ENCODE data around the gene TTBK1. TPM values are rescaled to one million over a fixed set of nuclear protein-coding genes. Genes with fewer than 3 reads are reported as not detected.

Gene TTBK1
- polyA plus RNA-seq, 4 donors: 0.89 to 2.1 (median 1.0) TPM

DNA sequence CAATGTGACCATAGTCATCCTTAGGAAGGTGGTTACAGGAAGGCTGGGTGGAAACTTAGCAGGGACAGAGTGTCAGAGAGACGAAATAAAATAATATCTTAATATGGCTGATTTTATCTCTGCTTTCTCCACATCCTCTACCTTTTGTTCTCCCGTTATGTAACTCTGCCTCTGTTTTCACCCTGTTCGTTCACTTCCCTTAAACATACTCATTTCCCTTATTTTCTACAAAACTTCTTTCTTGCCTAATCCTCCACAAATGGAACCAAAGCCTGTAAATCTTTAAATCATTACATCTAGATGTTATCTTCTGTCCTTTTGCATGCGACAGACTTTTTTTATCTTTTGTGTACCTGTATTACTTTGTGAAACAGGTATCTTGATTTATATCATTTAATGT is 88.6 kb downstream of the TTBK1 start:
- DNase-seq (no peak), FAIRE-seq (no peak)
- Histone ChIP-seq H3K27ac (ENCODE audit: low read depth in 1 of 3, low read length in 2 of 3) (no peak overlapping the region), H3K4me3 (ENCODE audit: low read depth in 1 of 3, low read length in 3 of 3) (no peak overlapping the region), H3K4me1 (ENCODE audit: control insufficient read depth in 3 of 3, insufficient read depth in 2 of 3, low read depth in 1 of 3, low read length in 2 of 3) (peaks cover 2 to 30% (median 3%) of the 10 kb centered on the region in 3 donors), H3K27me3 (ENCODE audit: control insufficient read depth in 3 of 3, insufficient read depth in 3 of 3, low read length in 3 of 3) (no peaks in the 10 kb centered on the region), H3K36me3 (ENCODE audit: control insufficient read depth in 3 of 3, insufficient read depth in 2 of 3, low read depth in 1 of 3, low read length in 3 of 3) (peaks cover 0 to 4% (median 0%) of the 10 kb centered on the region in 3 donors), H3K9me3 (ENCODE audit: control insufficient read depth in 2 of 2, insufficient read depth in 1 of 2, low read depth in 1 of 2, low read length in 1 of 2) (no peaks in the 10 kb centered on the region)
- 67 to 82% (median 81%) methylated on average over 4 of the region's 4 CpGs for WGBS, 3 donors

DNA sequence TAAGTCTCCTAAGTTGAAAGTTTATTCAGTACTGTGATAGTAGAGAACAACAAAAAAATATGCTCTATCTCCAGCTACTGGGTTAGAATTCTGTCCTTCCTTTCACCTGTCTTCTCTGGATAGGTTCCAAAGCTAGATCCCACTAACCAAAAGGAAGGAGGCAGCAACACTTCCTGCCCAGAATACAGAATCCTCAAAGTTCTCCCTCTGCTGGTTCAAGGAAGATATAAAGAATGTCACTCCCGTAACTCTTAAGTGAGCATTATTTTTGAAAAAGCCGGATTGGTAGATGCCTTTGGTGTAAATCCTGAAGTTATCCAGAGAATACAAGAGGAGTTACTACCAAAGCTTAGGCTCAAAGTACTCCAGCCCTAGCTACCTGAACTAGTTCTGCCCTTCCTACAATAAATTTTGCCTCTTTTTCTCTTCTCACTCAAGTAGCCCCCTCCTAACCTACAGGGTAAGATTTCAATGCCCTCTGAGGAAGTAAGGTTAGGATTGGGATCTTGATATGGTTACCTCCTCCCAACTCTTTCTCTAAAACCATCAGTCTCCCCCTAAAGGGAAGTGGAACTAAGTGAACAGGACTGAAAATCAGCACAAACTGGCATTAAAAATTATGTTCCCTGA is 91.3 kb downstream of the TTBK1 start:
- Histone ChIP-seq H3K36me3 (ENCODE audit: control insufficient read depth in 3 of 3, insufficient read depth in 2 of 3, low read depth in 1 of 3, low read length in 3 of 3) (peaks cover under 1 to 18% (median 4%) of the 10 kb centered on the region in 3 donors), H3K27me3 (ENCODE audit: control insufficient read depth in 3 of 3, insufficient read depth in 3 of 3, low read length in 3 of 3) (no peaks in the 10 kb centered on the region), H3K4me3 (ENCODE audit: low read depth in 1 of 3, low read length in 3 of 3) (no peak overlapping the region), H3K4me1 (ENCODE audit: control insufficient read depth in 3 of 3, insufficient read depth in 2 of 3, low read depth in 1 of 3, low read length in 2 of 3) (peaks cover 2 to 30% (median 5%) of the 10 kb centered on the region in 3 donors), H3K9me3 (ENCODE audit: control insufficient read depth in 2 of 2, insufficient read depth in 1 of 2, low read depth in 1 of 2, low read length in 1 of 2) (no peaks in the 10 kb centered on the region), H3K27ac (ENCODE audit: low read depth in 1 of 3, low read length in 2 of 3) (peak overlapping the region; percentile 14 to 64 (median 49))
- DNase-seq (peak; percentile 76 to 82), FAIRE-seq (no peak)
- 14 to 35% (median 29%) methylated on average over 2 of the region's 2 CpGs for WGBS, 3 donors

DNA sequence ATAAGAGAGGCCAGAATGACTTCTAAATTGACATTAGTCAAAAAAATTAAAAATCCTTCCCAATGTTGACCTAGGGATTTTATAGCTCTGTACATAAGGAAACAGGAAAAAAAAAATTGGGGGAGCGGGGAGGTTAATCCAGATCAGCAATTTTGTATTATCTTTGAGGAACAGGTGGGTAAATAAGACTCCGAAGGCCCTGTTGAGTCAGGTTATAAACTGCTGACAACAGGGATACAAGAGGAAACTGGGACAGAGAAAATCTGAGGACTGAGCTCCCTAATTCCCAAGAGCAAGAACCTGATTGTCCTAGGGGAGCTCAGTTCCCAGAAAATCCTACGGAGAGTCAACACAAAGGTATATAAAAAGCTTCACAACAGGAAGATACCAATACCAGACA is 92.2 kb downstream of the TTBK1 start:
- Histone ChIP-seq H3K36me3 (ENCODE audit: control insufficient read depth in 3 of 3, insufficient read depth in 2 of 3, low read depth in 1 of 3, low read length in 3 of 3) (peaks cover 5 to 21% (median 8%) of the 10 kb centered on the region in 3 donors), H3K4me1 (ENCODE audit: control insufficient read depth in 3 of 3, insufficient read depth in 2 of 3, low read depth in 1 of 3, low read length in 2 of 3) (peaks cover 2 to 30% (median 5%) of the 10 kb centered on the region in 3 donors), H3K27me3 (ENCODE audit: control insufficient read depth in 3 of 3, insufficient read depth in 3 of 3, low read length in 3 of 3) (no peaks in the 10 kb centered on the region), H3K27ac (ENCODE audit: low read depth in 1 of 3, low read length in 2 of 3) (peak overlapping the region in 2 of 3 donors; percentile 49 to 75), H3K9me3 (ENCODE audit: control insufficient read depth in 2 of 2, insufficient read depth in 1 of 2, low read depth in 1 of 2, low read length in 1 of 2) (no peaks in the 10 kb centered on the region), H3K4me3 (ENCODE audit: low read depth in 1 of 3, low read length in 3 of 3) (no peak overlapping the region)
- WGBS, 3 donors: 19 to 70% (median 37%) methylated on average over 3 of the region's 3 CpGs
- DNase-seq: peak; percentile 55 to 64
- no peak for FAIRE-seq

GRCh38 chr6:43336382-43336781 is 93.1 kb downstream of the TTBK1 start:
- no peaks in the 10 kb centered on the region for H3K9me3 ChIP-seq (ENCODE audit: control insufficient read depth in 2 of 2, insufficient read depth in 1 of 2, low read depth in 1 of 2, low read length in 1 of 2)
- 58 to 82% (median 71%) methylated on average over 3 of the region's 3 CpGs for WGBS, 3 donors
- no peak for DNase-seq
- H3K36me3 ChIP-seq (ENCODE audit: control insufficient read depth in 3 of 3, insufficient read depth in 2 of 3, low read depth in 1 of 3, low read length in 3 of 3): peaks cover 5 to 24% (median 12%) of the 10 kb centered on the region in 3 donors
- H3K4me1 ChIP-seq (ENCODE audit: control insufficient read depth in 3 of 3, insufficient read depth in 2 of 3, low read depth in 1 of 3, low read length in 2 of 3): peaks cover 2 to 30% (median 5%) of the 10 kb centered on the region in 3 donors
- peak overlapping the region in 1 of 3 donors; percentile 4 for H3K27ac ChIP-seq (ENCODE audit: low read depth in 1 of 3, low read length in 2 of 3)
- H3K4me3 ChIP-seq (ENCODE audit: low read depth in 1 of 3, low read length in 3 of 3): no peak overlapping the region
- no peaks in the 10 kb centered on the region for H3K27me3 ChIP-seq (ENCODE audit: control insufficient read depth in 3 of 3, insufficient read depth in 3 of 3, low read length in 3 of 3)
- no peak for FAIRE-seq

Other genes starting within 250 kb of the TTBK1 start
- gene MEA1, start 229.5 kb upstream of the TTBK1 start, polyA plus RNA-seq: 10 to 100 TPM; 62.6 to 90.8 (median 74.8) TPM
- 100 to 1,000 TPM in 1 of 4 donors, 10 to 100 TPM in 3; 72.4 to 103 (median 75.3) TPM for gene KLHDC3, start 229.2 kb upstream of the TTBK1 start, polyA plus RNA-seq
- 10 to 100 TPM; 32.2 to 50.0 (median 42.0) TPM for gene RRP36, start 221.9 kb upstream of the TTBK1 start, polyA plus RNA-seq
- 10 to 100 TPM in 1 of 4 donors, 1 to 10 TPM in 3; 5.7 to 41.8 (median 6.7) TPM for gene CUL7, start 189.6 kb upstream of the TTBK1 start, polyA plus RNA-seq
- 100 to 1,000 TPM in 2 of 4 donors, 10 to 100 TPM in 2; 53.4 to 127 (median 90.9) TPM for gene MRPL2, start 184.0 kb upstream of the TTBK1 start, polyA plus RNA-seq
- gene KLC4, start 183.8 kb upstream of the TTBK1 start, polyA plus RNA-seq: 100 to 1,000 TPM in 3 of 4 donors, 10 to 100 TPM in 1; 36.3 to 333 (median 206) TPM
- 10 to 100 TPM in 2 of 4 donors, 1 to 10 TPM in 2; 1.1 to 36.5 (median 6.9) TPM for gene PTK7, start 167.2 kb upstream of the TTBK1 start, polyA plus RNA-seq
- 10 to 100 TPM in 3 of 4 donors, 1 to 10 TPM in 1; 8.9 to 24.0 (median 16.2) TPM for gene SRF, start 72.2 kb upstream of the TTBK1 start, polyA plus RNA-seq
- 10 to 100 TPM; 22.2 to 86.2 (median 52.5) TPM for gene CUL9, start 61.3 kb upstream of the TTBK1 start, polyA plus RNA-seq
- 100 to 1,000 TPM; 192 to 370 (median 327) TPM for gene DNPH1, start 14.0 kb upstream of the TTBK1 start, polyA plus RNA-seq
- gene SLC22A7, start 54.8 kb downstream of the TTBK1 start, polyA plus RNA-seq: under 1 TPM in 2 of 4 donors, not detected in 2; 0.10 to 0.50 TPM
- 1 to 10 TPM in 3 of 4 donors, under 1 TPM in 1; 0.89 to 3.4 (median 2.5) TPM for gene CRIP3, start 65.3 kb downstream of the TTBK1 start, polyA plus RNA-seq
- 10 to 100 TPM in 1 of 4 donors, 1 to 10 TPM in 3; 3.5 to 18.1 (median 5.0) TPM for gene ZNF318, start 126.2 kb downstream of the TTBK1 start, polyA plus RNA-seq
- gene ABCC10, start 184.1 kb downstream of the TTBK1 start, polyA plus RNA-seq: 10 to 100 TPM; 15.7 to 31.1 (median 22.2) TPM
- gene DLK2, start 212.1 kb downstream of the TTBK1 start, polyA plus RNA-seq: 1 to 10 TPM in 1 of 4 donors, under 1 TPM in 1, not detected in 2; 0.72 to 1.3 TPM
- 10 to 100 TPM; 17.2 to 34.5 (median 29.8) TPM for gene TJAP1, start 234.1 kb downstream of the TTBK1 start, polyA plus RNA-seq

Data from small intestine (tissue), 7 donors.